HG03280 (cell line): ENCODE results near the gene PHLDA1.
A peak's percentile ranks its signal among the peaks of the same experiment; 100 is the strongest.
"Not testable (repeated sequence)": the region's sequence is repeated elsewhere in the genome, so short reads cannot be mapped to it uniquely, and the experiment has no call there.

ENCODE experiments used
- ATAC-seq: cut with Tn5 transposase; IDR thresholded peaks from one replicate; pipeline ENCODE4 v1.9.1; 2021; ENCODE audit warnings: mild to moderate bottlenecking, moderate library complexity; ENCODE audit not compliant: unreplicated experiment

The PHLDA1 gene

DNA sequence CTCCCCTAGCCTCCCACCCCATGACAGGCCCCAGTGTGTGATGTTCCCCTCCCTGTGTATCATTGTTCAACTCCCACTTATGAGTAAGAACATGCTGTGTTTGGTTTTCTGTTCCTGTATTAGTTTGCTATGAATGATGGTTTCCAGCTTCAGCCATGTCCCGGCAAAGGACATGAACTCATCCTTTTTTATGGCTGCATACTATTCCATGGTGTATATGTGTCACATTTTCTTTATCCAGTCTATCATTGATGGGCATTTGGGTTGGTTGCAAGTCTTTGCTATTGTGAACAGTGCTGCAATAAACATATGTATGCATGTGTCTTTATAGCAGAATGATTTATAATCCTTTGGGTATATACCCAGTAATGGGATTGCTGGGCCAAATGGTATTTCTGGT is 43.9 kb downstream of the PHLDA1 start:
- ATAC-seq = not testable (repeated sequence)

DNA sequence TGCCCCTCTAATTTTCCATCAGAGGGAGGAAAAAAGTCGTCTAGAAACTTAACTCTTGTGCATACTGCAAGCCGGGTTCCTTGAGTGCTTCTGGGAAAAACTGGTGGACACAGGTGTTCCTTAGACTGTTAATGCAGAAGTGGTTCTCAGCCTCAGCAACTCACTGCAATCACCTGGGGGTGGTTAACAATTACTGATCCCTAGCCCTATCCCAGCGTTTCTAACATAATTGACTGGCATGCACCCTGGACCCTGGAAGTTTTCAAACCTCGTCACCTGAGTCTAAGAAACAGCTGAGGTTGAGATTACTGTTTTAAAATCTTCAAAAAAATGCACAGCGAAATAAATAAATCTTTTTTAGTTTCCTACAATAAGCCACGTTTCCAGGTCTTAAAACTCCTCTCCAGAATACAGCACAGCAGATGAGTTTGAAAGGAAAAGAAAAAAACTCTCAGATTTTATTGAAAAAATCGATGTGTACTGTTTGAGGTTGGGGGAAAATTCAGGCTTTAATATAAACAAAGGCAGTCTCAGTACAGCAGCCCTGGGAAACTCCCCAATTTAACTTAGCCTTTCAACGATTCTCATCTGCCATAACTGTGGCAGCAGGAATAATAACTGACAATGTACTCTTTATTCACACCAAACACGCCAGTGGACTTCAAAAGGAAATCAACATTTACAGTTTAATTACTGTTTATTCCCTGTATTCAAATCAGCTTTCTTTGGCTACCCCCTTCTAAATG is 45.4 kb downstream of the PHLDA1 start:
- no peak for ATAC-seq

DNA sequence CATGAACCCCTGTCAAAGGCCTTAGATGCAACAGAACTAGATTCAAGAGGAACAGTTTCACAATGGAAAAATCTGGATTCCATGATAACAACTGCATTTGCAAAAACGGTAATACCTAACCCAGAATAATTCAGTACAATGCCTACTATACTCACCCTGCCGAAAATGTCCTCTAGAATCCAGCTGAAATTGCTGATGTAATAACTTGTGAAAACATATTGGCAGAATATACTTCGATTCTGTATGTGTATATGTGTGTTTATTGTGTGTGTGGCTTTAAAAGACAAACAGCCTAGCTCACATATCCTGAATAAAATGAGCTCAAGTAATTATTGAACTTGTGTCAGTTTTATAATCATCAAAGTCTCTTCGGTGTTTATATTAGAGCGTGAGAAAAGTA is 46.0 kb downstream of the PHLDA1 start:
- no peak for ATAC-seq

DNA sequence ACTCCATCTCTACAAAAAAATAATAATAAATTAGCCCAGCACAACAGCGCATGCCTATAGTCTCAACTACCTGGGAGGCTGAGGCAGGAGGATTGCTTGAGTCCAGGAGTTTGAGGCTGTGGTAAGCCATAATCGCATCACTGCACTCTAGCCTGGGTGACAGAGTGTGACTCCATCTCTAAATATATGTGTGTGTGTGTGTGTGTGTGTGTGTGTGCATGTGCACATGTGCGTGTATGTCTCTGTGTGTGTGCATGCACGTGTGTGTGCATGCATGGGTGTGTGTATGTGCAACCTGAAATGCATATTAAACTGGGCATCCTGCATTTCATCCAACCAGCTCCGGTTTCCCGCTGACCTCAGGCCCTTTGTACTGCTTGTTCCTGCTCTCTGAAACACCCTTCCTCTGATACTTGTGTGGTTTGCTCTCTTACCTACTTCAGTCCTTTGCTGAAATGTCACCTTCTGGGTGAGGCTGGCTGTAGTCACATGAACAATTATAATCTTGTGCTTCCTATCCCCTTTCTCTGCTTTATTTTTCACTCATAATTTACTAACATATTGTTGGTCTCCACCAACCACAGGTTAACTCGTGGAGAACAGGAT is 46.9 kb downstream of the PHLDA1 start:
- ATAC-seq = no peak

DNA sequence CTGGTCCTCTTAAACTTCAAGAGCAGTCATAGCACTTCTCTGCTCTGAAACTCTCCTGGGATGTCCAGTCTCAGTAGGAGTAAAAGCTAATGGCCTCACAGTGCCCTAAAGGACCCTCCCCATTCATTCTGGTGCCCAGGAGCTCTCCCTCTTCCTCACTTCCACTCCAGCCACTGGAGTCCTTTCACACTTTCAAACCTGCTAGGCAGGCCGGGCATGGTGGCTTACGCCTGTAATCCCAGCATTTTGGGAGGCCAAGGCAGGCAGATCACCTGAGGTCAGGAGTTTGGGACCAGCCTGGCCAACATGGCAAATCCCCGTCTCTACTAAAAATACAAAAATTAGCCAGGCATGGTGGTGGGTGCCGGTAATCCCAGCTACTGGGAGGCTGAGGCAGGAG is 47.7 kb downstream of the PHLDA1 start:
- not testable (repeated sequence) for ATAC-seq

DNA sequence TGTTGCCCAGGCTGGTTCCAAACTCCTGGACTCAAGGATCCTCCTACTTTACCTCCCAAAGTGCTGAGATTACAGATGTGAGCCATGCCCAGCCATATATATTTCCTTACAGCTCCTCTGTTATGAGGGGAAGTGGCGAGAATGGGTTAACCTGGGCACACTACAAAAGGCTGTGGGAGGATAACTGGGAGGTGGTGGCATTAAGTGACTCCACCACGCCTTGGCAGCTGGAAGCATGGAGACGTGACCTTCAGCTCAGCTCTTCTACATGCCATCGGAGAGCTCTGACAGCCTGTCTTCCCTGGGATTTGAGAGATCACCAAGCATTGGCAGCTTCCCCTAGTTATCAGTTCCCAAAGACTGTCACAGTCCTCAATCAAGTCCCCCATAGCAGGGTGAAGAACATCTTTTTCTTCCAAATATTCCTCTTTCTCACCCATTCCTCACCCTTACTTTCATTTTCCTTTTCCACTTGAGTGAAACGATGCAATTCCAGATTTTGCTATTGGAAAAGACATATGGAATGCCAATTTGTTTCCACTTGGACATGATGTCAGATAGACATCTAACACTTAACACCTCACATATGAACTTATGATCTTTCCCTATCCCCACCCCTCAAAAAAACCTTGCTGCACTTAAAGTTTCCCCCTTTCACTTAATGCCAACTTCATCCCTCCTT is 48.5 kb downstream of the PHLDA1 start:
- no peak for ATAC-seq

DNA sequence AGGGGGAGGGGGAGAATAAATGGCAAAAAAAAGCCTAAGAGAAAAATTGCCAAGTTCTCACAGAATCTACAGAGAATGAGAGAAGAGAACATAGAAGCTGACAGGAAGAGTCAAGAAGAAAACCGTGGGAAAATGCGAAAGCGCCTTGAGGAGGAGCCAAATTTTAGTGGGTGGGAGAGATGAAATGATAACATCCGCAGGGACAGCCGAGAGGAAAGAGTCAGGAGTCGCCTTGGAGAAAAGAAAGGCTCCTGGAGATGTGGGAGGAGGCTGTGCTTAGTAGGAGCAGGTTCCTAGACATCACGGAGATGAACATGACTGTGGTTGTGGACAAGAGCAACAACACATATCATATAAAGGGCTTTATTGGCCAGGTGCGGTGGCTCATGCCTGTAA is 49.4 kb downstream of the PHLDA1 start:
- no peak for ATAC-seq

DNA sequence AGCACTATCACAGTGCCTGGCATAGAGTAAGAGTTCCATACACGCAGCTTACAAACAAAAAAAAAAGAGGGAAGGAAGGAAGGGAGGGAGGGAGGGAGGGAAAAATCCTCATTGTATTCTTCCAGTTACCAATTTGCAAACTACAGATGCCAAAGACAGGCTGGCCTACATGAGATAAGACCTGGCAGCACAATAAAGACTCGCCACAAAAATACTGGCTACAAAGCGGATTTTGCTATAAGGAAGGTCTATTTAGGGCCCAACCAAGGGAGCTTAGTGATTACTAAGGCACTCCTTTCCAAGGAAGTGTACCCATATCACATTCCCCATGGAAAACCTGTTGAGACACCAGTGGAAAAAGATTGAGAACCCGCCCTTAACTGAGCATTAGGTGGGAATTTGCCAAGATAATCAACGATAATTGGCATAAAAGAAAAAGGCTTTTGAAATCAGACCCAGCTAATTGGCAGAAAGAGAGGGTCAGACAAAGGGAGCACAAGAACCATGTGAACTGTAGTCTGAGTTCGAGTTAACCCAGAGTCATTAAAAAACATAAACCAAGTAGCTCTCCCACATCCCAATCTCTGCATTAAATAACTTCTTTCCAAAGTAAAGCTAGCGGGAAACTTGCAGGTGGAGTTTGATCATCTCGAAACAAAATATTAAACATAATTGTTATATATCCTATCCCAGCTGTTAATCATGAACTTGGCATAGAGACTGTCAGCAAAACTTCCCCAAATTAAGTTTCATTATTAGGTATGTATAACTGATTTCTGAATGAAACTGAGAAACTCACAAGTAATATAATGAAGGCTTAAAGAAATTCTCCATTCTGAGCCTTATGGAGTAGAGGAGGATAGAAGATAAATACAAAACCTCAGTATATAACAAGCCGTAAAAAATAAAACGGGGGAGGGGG is 50.1 kb downstream of the PHLDA1 start:
- ATAC-seq = no peak

DNA sequence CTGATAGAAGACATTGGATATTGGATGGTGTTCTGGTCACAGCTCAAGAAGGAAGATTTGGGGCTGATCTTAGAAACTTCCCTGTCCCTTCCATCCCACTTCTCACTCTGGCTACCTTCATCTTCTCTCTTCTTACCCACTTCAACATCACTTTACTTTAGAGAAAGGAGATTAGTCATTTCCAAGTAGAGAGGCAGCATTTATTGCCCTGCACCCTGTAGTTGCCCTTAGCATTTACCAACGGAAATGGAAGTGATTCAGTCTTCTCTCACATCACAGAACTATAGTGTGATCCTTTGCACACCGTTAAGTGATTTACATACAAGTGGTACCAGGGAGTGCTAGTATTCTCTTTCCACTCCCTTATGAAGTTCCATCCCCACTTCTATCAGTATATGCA is 52.4 kb downstream of the PHLDA1 start:
- no peak for ATAC-seq

DNA sequence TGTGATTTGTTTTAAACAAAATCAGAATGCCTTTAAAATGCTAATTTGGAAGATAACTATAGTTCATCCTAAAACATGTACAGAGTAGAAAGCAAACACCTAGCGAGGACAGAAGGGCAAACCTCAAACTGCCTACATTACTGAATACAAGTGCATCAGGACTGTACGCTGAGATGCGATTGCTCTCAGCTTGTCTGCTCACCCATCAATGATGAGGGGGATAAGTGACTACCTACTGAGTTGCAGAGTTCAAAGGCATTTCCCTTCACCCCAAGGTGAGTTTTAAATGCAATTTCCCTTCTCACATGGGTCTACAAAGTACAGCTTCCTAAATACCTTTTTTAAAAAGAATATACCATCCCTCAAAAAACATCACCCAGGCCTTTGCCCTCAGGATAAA is 52.9 kb downstream of the PHLDA1 start:
- no peak for ATAC-seq

DNA sequence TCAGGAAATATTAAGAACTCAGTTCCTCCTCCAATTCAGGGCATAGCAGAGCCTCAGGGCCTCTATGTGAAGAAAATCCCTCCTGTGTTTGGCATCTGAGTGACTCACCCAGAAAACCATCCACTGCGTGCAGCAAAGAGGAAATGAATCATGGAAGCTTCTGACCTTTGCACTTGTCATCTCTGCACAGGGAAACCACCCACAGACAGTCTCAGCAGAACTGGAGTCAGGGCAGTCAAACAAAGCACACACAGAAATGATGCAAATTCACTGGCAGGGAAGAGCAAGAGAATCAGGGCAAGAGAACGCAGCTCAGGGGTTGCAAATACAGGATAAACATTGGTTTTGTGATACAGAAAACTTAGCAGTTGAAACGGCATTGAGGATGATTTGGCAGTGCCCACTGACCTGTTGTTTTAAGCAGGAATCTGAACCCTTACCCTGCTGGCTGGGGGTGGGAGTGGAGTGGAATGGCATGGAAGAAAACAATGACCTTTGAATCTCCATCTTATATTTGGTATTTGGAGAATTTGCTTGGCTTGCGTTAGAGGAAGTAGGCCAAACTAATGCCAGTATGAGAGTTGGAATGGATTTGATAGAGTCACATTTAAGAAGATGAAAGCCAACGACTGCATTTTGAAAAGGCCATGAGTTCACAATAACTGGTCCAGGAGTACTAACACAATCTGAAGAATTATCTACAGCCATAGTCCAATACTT is 53.5 kb downstream of the PHLDA1 start:
- ATAC-seq = peak; percentile 95

DNA sequence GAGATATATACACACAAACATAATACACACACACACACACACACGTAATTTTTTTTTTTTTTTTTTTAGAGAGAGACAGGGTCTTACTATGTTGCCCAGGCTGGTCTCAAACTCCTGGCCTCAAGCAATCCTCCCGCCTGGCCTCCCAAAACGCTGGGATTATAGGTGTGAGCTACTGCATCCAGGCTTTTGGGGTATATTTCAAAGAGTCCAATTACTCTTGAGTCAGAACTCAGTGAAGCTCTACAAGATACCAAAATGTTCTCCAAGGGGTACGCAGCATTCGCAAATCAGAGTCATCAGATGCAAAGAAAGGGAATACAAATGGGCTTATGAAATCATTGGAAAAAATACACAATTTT is 54.0 kb downstream of the PHLDA1 start:
- peak; percentile 8 for ATAC-seq

DNA sequence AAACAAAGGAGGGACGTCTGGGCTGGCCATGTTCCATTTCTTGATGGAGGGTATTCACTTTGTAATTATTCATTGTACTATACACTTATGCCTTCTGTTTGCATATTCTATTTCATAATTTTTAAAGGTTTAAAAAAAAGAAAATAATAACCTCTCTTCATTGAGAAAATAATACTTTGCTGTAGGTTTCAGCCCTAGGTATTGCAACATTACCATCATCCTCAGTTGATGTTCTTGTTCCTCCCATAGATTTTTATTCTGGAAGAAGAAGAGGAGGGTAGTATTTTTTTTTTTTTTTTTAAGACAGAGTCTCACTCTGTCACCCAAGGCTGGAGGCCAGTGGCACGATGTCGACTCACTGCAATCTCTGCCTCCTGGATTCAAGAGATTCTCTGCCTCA is 54.7 kb downstream of the PHLDA1 start:
- no peak for ATAC-seq

DNA sequence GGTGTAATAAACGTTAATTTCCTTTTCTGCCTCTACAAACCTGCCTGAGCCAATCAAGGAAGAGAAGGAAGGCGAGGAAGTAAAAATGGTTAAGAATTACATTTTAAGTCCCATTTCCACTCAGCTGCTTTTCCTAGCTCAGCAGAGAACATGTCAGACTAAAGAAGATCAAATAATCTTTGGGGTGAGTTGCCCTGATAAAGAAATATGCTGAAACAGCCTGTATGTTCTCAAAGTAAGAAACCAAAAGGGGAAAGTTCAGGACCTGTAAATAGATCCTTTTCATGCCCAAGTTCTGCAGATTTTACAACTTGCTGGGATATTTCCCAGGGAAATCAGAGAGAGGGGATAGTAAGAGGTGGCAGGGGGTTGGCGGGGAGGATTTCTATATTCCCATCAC is 55.5 kb downstream of the PHLDA1 start:
- ATAC-seq = no peak

DNA sequence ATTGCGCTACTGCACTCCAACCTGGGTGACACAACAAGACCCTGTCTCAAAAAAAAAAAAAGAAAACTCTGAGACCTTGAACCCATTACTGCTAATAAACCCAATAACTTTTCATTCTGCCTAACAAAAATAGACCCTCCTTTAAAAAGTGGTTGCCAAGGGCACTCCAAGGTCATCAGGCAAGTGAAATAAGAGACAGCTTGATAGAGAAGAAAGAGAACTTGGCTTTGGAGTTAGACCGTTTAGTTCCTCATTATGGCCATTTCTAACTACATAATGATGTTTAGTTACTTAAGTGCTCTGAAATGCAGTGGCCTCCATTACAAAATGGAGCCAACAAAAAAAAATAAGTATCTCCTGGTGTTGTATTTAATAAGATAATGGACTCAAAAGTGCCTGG is 55.9 kb downstream of the PHLDA1 start:
- ATAC-seq = no peak
